ENCODE measurements around the gene CDC6. TPM values are rescaled to one million over a fixed set of nuclear protein-coding genes. Genes with fewer than 3 reads are reported as not detected.

Gene CDC6
- total RNA-seq, 1 donor from 2014 or later, result 18.2 TPM

GRCh38 chr17:40316571-40317344, 29.1 kb downstream of the CDC6 start:
- Mint-ChIP-seq H3K4me3 (ENCODE audit: unreplicated experiment) (peak overlapping the region; percentile 93), H3K9me3 (ENCODE audit: unreplicated experiment) (no peaks in the 10 kb centered on the region), H3K27ac (ENCODE audit: unreplicated experiment) (peak overlapping the region; percentile 96), H3K27me3 (ENCODE audit: unreplicated experiment) (peaks cover 19% of the 10 kb centered on the region), H3K4me1 (ENCODE audit: unreplicated experiment) (peaks cover 60% of the 10 kb centered on the region), H3K36me3 (ENCODE audit: low read depth, unreplicated experiment) (no peaks in the 10 kb centered on the region)
- peak; percentile 75 for DNase-seq (ENCODE audit: low spot score)
- TF ChIP-seq CTCF (IDR thresholded peaks at IDR 0.05; ENCODE audit: unreplicated experiment), result no peak

GRCh38 chr17:40317345-40317873, 29.7 kb downstream of the CDC6 start:
- DNase-seq (ENCODE audit: low spot score), result peak; percentile 68
- H3K27ac Mint-ChIP-seq (ENCODE audit: unreplicated experiment), result peak overlapping the region; percentile 96
- peak overlapping the region; percentile 93 for H3K4me3 Mint-ChIP-seq (ENCODE audit: unreplicated experiment)
- TF ChIP-seq CTCF (IDR thresholded peaks at IDR 0.05; ENCODE audit: unreplicated experiment), result peak; percentile 43
- peaks cover 23% of the 10 kb centered on the region for H3K27me3 Mint-ChIP-seq (ENCODE audit: unreplicated experiment)
- no peaks in the 10 kb centered on the region for H3K36me3 Mint-ChIP-seq (ENCODE audit: low read depth, unreplicated experiment)
- H3K9me3 Mint-ChIP-seq (ENCODE audit: unreplicated experiment), result no peaks in the 10 kb centered on the region
- H3K4me1 Mint-ChIP-seq (ENCODE audit: unreplicated experiment), result peaks cover 60% of the 10 kb centered on the region

GRCh38 chr17:40317880-40318829, 30.5 kb downstream of the CDC6 start:
- H3K9me3 Mint-ChIP-seq (ENCODE audit: unreplicated experiment), result no peaks in the 10 kb centered on the region
- peaks cover 67% of the 10 kb centered on the region for H3K4me1 Mint-ChIP-seq (ENCODE audit: unreplicated experiment)
- H3K4me3 Mint-ChIP-seq (ENCODE audit: unreplicated experiment), result peak overlapping the region; percentile 93
- TF ChIP-seq CTCF (IDR thresholded peaks at IDR 0.05; ENCODE audit: unreplicated experiment), result no peak
- DNase-seq (ENCODE audit: low spot score), result peak; percentile 92
- H3K27ac Mint-ChIP-seq (ENCODE audit: unreplicated experiment), result peak overlapping the region; percentile 96
- H3K36me3 Mint-ChIP-seq (ENCODE audit: low read depth, unreplicated experiment), result no peaks in the 10 kb centered on the region
- peaks cover 27% of the 10 kb centered on the region for H3K27me3 Mint-ChIP-seq (ENCODE audit: unreplicated experiment)

- Mint-ChIP-seq H3K36me3 (ENCODE audit: low read depth, unreplicated experiment) (no peaks in the 10 kb centered on the region), H3K4me3 (ENCODE audit: unreplicated experiment) (peak overlapping the region; percentile 93), H3K27me3 (ENCODE audit: unreplicated experiment) (peaks cover 26% of the 10 kb centered on the region), H3K27ac (ENCODE audit: unreplicated experiment) (peak overlapping the region; percentile 94), H3K4me1 (ENCODE audit: unreplicated experiment) (peaks cover 71% of the 10 kb centered on the region), H3K9me3 (ENCODE audit: unreplicated experiment) (no peaks in the 10 kb centered on the region)
- no peak for DNase-seq (ENCODE audit: low spot score)
- TF ChIP-seq CTCF (IDR thresholded peaks at IDR 0.05; ENCODE audit: unreplicated experiment), result no peak
Observed at GRCh38 chr17:40318830-40319391, 31.2 kb downstream of the CDC6 start.
